Karpas-422 (cell line): Measurements from ENCODE around the gene PFN3. TPM values are rescaled to one million over a fixed set of nuclear protein-coding genes. Genes with fewer than 3 reads are reported as not detected.
"Not testable (repeated sequence)": the region's sequence is repeated elsewhere in the genome, so short reads cannot be mapped to it uniquely, and the experiment has no call there.

Source experiments
- DNase-seq: peaks from one replicate; pipeline ENCODE4 v3.0.0-alpha.2; 2015
- H2AFZ ChIP-seq: fragments of 200-600 bp; sonication (generic); 2 replicates; pipeline ENCODE4 v1.6.1; 2014; ENCODE audit warnings: antibody characterized with exemption, low read length, mixed read lengths
- H3K27ac ChIP-seq: fragments of 200-600 bp; sonication (generic); 2 replicates; pipeline ENCODE4 v1.5.1; 2014; ENCODE audit warnings: mild to moderate bottlenecking, low read length, moderate library complexity
- H3K27me3 ChIP-seq: fragments of 200-600 bp; sonication (generic); 2 replicates; pipeline ENCODE4 v1.6.1; 2014; ENCODE audit warnings: low read length, mixed read lengths
- H3K36me3 ChIP-seq: fragments of 200-600 bp; sonication (generic); 2 replicates; pipeline ENCODE4 v1.6.1; 2014; ENCODE audit warnings: low read length, mixed read lengths; ENCODE audit not compliant: insufficient read depth
- H3K4me1 ChIP-seq: fragments of 200-600 bp; sonication (generic); 2 replicates; pipeline ENCODE4 v1.6.1; 2014; ENCODE audit warnings: mild to moderate bottlenecking, low read length, mixed read lengths
- H3K4me2 ChIP-seq: fragments of 200-600 bp; sonication (generic); 2 replicates; pipeline ENCODE4 v1.6.1; 2014; ENCODE audit warnings: low read length, low read depth, mild to moderate bottlenecking; ENCODE audit not compliant: poor library complexity, severe bottlenecking
- H3K4me3 ChIP-seq: fragments of 200-600 bp; sonication (generic); 2 replicates; pipeline ENCODE4 v1.5.1; 2014; ENCODE audit warnings: mild to moderate bottlenecking, antibody characterized with exemption, low read length, mixed read lengths
- H3K79me2 ChIP-seq: fragments of 200-600 bp; sonication (generic); 2 replicates; pipeline ENCODE4 v1.6.1; 2014; ENCODE audit warnings: mild to moderate bottlenecking, low read length, mixed read lengths
- H3K9ac ChIP-seq: fragments of 200-600 bp; sonication (generic); 2 replicates; pipeline ENCODE4 v1.6.0; 2014; ENCODE audit warnings: low read length
- H3K9me2 ChIP-seq: fragments of 200-600 bp; sonication (generic), shearing (Covaris generic); replicated peaks from 2 replicates; pipeline ENCODE4 v1.6.0; 2014; ENCODE audit warnings: mild to moderate bottlenecking, low read length, moderate library complexity; ENCODE audit not compliant: insufficient read depth
- H3K9me3 ChIP-seq: fragments of 300-700, 200-600 bp; sonication (generic); 2 replicates; pipeline ENCODE4 v1.6.1; 2014; ENCODE audit warnings: low read length, mixed read lengths
- H4K20me1 ChIP-seq: fragments of 200-600 bp; sonication (generic); 2 replicates; pipeline ENCODE4 v1.6.1; 2014; ENCODE audit warnings: mild to moderate bottlenecking, antibody characterized with exemption, low read length, low read depth; ENCODE audit not compliant: insufficient read depth
- total RNA-seq: library from RNA; depleted of rRNA; stranded (reverse); fragments of >200 nt; shearing (Covaris generic); gene quantifications from 2 replicates; pipeline ENCODE4 v1.2.3, GENCODE V29; 2014; ENCODE audit warnings: low replicate concordance

PFN3 gene
- total RNA-seq, 1 experiment from 2014 or later, result not detected

GRCh38 chr5:177361418-177362291, 38.8 kb downstream of the PFN3 start:
- Histone ChIP-seq H2AFZ (no peak overlapping the region), H3K4me1 (peaks cover 58% of the 10 kb centered on the region), H3K27me3 (no peaks in the 10 kb centered on the region), H3K79me2 (peaks cover 23% of the 10 kb centered on the region), H3K9ac (peak overlapping the region; percentile 60), H4K20me1 (no peaks in the 10 kb centered on the region), H3K27ac (peak overlapping the region; percentile 72), H3K9me3 (no peaks in the 10 kb centered on the region), H3K4me2 (peak overlapping the region; percentile 75), H3K9me2 (no peaks in the 10 kb centered on the region), H3K36me3 (no peaks in the 10 kb centered on the region), H3K4me3 (peak overlapping the region; percentile 54; the same call in 1 of the 2 replicates)
- DNase-seq, result peak; percentile 76

- Histone ChIP-seq H3K79me2 (peaks cover 23% of the 10 kb centered on the region), H3K4me2 (peak overlapping the region; percentile 75), H3K4me1 (peaks cover 58% of the 10 kb centered on the region), H3K9ac (peak overlapping the region; percentile 60; the same call in 1 of the 2 replicates)
- not testable (repeated sequence) for H3K36me3 ChIP-seq, H3K27ac ChIP-seq, H3K9me3 ChIP-seq, H4K20me1 ChIP-seq, H2AFZ ChIP-seq, DNase-seq, H3K4me3 ChIP-seq, H3K9me2 ChIP-seq, H3K27me3 ChIP-seq
These were observed 39.7 kb downstream of the PFN3 start for GRCh38 chr5:177360740-177361139.

GRCh38 chr5:177359860-177360259, 40.6 kb downstream of the PFN3 start:
- 0 out of 2 replicates have a peak, but pooled peaks cover 3% of the 10 kb centered on the region for H3K9me3 ChIP-seq
- no peaks in the 10 kb centered on the region for H4K20me1 ChIP-seq
- DNase-seq, result no peak
- H3K79me2 ChIP-seq, result peaks cover 23% of the 10 kb centered on the region
- no peaks in the 10 kb centered on the region for H3K9me2 ChIP-seq
- peak overlapping the region; percentile 82 for H3K4me2 ChIP-seq
- H3K27me3 ChIP-seq, result no peaks in the 10 kb centered on the region
- no peaks in the 10 kb centered on the region; the same call in 1 of the 2 replicates for H3K36me3 ChIP-seq
- H3K4me3 ChIP-seq, result no peak overlapping the region; the same call in 1 of the 2 replicates
- H3K9ac ChIP-seq, result peak overlapping the region; percentile 87; the same call in 1 of the 2 replicates
- H2AFZ ChIP-seq, result no peak overlapping the region
- H3K4me1 ChIP-seq, result peaks cover 58% of the 10 kb centered on the region
- no peak overlapping the region for H3K27ac ChIP-seq

GRCh38 chr5:177359451-177359851, 41.0 kb downstream of the PFN3 start:
- Histone ChIP-seq H3K27ac (no peak overlapping the region), H3K9me2 (no peaks in the 10 kb centered on the region), H3K4me1 (peaks cover 58% of the 10 kb centered on the region), H3K4me3 (no peak overlapping the region; the same call in 1 of the 2 replicates), H3K9ac (peak overlapping the region; percentile 87), H3K9me3 (0 out of 2 replicates have a peak, but pooled peaks cover 3% of the 10 kb centered on the region), H4K20me1 (no peaks in the 10 kb centered on the region), H3K79me2 (peaks cover 23% of the 10 kb centered on the region), H2AFZ (no peak overlapping the region), H3K36me3 (no peaks in the 10 kb centered on the region; the same call in 1 of the 2 replicates), H3K27me3 (no peaks in the 10 kb centered on the region), H3K4me2 (peak overlapping the region; percentile 82)
- no peak for DNase-seq

GRCh38 chr5:177358370-177358819, 42.1 kb downstream of the PFN3 start:
- Histone ChIP-seq H3K9me3 (0 out of 2 replicates have a peak, but pooled peaks cover 3% of the 10 kb centered on the region), H3K36me3 (no peaks in the 10 kb centered on the region; the same call in 1 of the 2 replicates), H3K27ac (peak overlapping the region; percentile 67), H3K27me3 (no peaks in the 10 kb centered on the region), H3K4me3 (peak overlapping the region; percentile 92), H3K4me1 (peaks cover 54% of the 10 kb centered on the region), H3K4me2 (peak overlapping the region; percentile 82), H3K79me2 (peaks cover 23% of the 10 kb centered on the region), H3K9ac (peak overlapping the region; percentile 87), H4K20me1 (no peaks in the 10 kb centered on the region), H3K9me2 (no peaks in the 10 kb centered on the region), H2AFZ (peak overlapping the region; percentile 93)
- DNase-seq, result no peak

GRCh38 chr5:177357459-177358351, 42.8 kb downstream of the PFN3 start, which contains the start of gene RGS14:
RGS14 (plus strand) TSS chr5:177357924; CDS start chr5:177358025, 101 bp downstream.
- Histone ChIP-seq H4K20me1 (no peaks in the 10 kb centered on the region), H3K27ac (peak within 1 kb of the TSS; percentile 67), H3K4me1 (peaks cover 47% of the 10 kb centered on the region), H3K9ac (peak within 1 kb of the TSS; percentile 87), H3K27me3 (no peaks in the 10 kb centered on the region), H2AFZ (peak within 1 kb of the TSS; percentile 93), H3K79me2 (peaks cover 23% of the 10 kb centered on the region), H3K9me2 (no peaks in the 10 kb centered on the region), H3K9me3 (0 out of 2 replicates have a peak, but pooled peaks cover 3% of the 10 kb centered on the region), H3K4me2 (peak within 1 kb of the TSS; percentile 82), H3K4me3 (peak within 1 kb of the TSS; percentile 92), H3K36me3 (no peaks in the 10 kb centered on the region; the same call in 1 of the 2 replicates)
- DNase-seq, result peak; percentile 95

GRCh38 chr5:177357146-177357458, 43.4 kb downstream of the PFN3 start:
- H3K9me2 ChIP-seq, result no peaks in the 10 kb centered on the region
- H3K4me3 ChIP-seq, result peak overlapping the region; percentile 92
- no peaks in the 10 kb centered on the region for H4K20me1 ChIP-seq
- peaks cover 44% of the 10 kb centered on the region for H3K4me1 ChIP-seq
- H3K4me2 ChIP-seq, result peak overlapping the region; percentile 82
- H3K9me3 ChIP-seq, result 0 out of 2 replicates have a peak, but pooled peaks cover 3% of the 10 kb centered on the region
- H3K36me3 ChIP-seq, result no peaks in the 10 kb centered on the region; the same call in 1 of the 2 replicates
- DNase-seq, result no peak
- peaks cover 23% of the 10 kb centered on the region for H3K79me2 ChIP-seq
- no peaks in the 10 kb centered on the region for H3K27me3 ChIP-seq
- H3K9ac ChIP-seq, result peak overlapping the region; percentile 87
- H3K27ac ChIP-seq, result peak overlapping the region; percentile 67
- peak overlapping the region; percentile 93; the same call in 1 of the 2 replicates for H2AFZ ChIP-seq
